Endothelial cell of umbilical vein (primary cell): Measurements from ENCODE around the gene STX8. TPM values are rescaled to one million over a fixed set of nuclear protein-coding genes. Genes with fewer than 3 reads are reported as not detected.

ENCODE experiments used
- BruUV-seq: library from RNA; stranded (reverse); fragments of 400-500 nt; replicated peaks from 2 replicates; lab custom pipeline; 2021; lab: Mats Ljungman, UMichigan
- CTCF ChIA-PET: fragments of 300-600, 350-600 bp; sonication (Branson Sonifier 250); formaldehyde crosslinking; loops from one replicate; lab custom pipeline; 2021; ENCODE audit warnings: antibody characterized with exemption, inconsistent platforms; lab: Charles Lee
- POLR2A ChIA-PET: fragments of 300-600, 350-600 bp; sonication (Branson Sonifier 250); formaldehyde crosslinking; loops from one replicate; lab custom pipeline; 2021; ENCODE audit warnings: antibody characterized with exemption, inconsistent platforms; lab: Charles Lee
- DNase-seq: peaks from one replicate; pipeline ENCODE4 v3.0.0-alpha.2; 2011; ENCODE audit warnings: low read depth, low spot score
- FAIRE-seq: peaks from 2 replicates; lab custom pipeline; 2011; peaks lifted over from hg19 to GRCh38; lab: Jason Lieb, UNC
- H2AFZ ChIP-seq: 2 replicates; pipeline ENCODE4 v1.6.0; 2012; ENCODE audit warnings: low read depth, low read length, control low read depth, inconsistent platforms
- H3K27ac ChIP-seq: 2 replicates; pipeline ENCODE4 v1.5.1; 2011; ENCODE audit warnings: low read depth, mild to moderate bottlenecking, control low read depth, low read length, moderate library complexity; ENCODE audit not compliant: insufficient read depth
- H3K27me3 ChIP-seq, 2 experiments: 2 replicates each; pipeline versions ENCODE4 v1.6.0 to v1.6.1; 2011; ENCODE audit warnings: low read length in 2 of 2, mixed read lengths in 1 of 2; ENCODE audit not compliant: control insufficient read depth in 2 of 2, insufficient read depth in 2 of 2
- H3K36me3 ChIP-seq, 2 experiments: 2 replicates in 1 of 2; 3 replicates in 1 of 2; pipeline ENCODE4 v1.5.1; 2011; ENCODE audit warnings: low read length in 2 of 2, mild to moderate bottlenecking in 1 of 2, moderate library complexity in 1 of 2; ENCODE audit not compliant: control insufficient read depth in 2 of 2, insufficient read depth in 2 of 2; ENCODE audit errors: extremely low read depth in 1 of 2
- H3K4me1 ChIP-seq: 3 replicates; pipeline ENCODE4 v1.5.1; 2011; ENCODE audit warnings: mild to moderate bottlenecking, low read length; ENCODE audit not compliant: control insufficient read depth, insufficient read depth; ENCODE audit errors: extremely low read depth
- H3K4me2 ChIP-seq: 2 replicates; pipeline ENCODE4 v1.6.1; 2011; ENCODE audit warnings: low read length, control low read depth, mixed read lengths; ENCODE audit not compliant: insufficient read depth
- H3K4me3 ChIP-seq, 3 experiments: fragments of 200-600 bp in 1 of 3; sonication (generic), shearing (Covaris generic) in 1 of 3; replicated peaks in 1 of 3; 2 replicates each; pipeline ENCODE4 v1.5.1; 2011 to 2016; ENCODE audit warnings: control low read depth in 3 of 3, low read length in 3 of 3, mild to moderate bottlenecking in 2 of 3, inconsistent platforms in 1 of 3, low read depth in 1 of 3, moderate library complexity in 1 of 3; ENCODE audit not compliant: insufficient read depth in 1 of 3
- H3K79me2 ChIP-seq: 2 replicates; pipeline ENCODE4 v1.6.0; 2012; ENCODE audit warnings: low read length, inconsistent platforms; ENCODE audit not compliant: control insufficient read depth, insufficient read depth
- H3K9ac ChIP-seq: replicated peaks from 2 replicates; pipeline ENCODE3; 2011; ENCODE audit warnings: low read length, control low read depth; ENCODE audit not compliant: insufficient read depth; ENCODE audit errors: extremely low read depth
- H3K9me1 ChIP-seq: replicated peaks from 3 replicates; pipeline ENCODE4 v1.6.0; 2011; ENCODE audit warnings: mild to moderate bottlenecking, low read length; ENCODE audit not compliant: control insufficient read depth, insufficient read depth; ENCODE audit errors: extremely low read depth
- H3K9me3 ChIP-seq: replicated peaks from 2 replicates; pipeline ENCODE4 v1.5.1; 2012; ENCODE audit warnings: low read length, inconsistent platforms; ENCODE audit not compliant: control insufficient read depth, insufficient read depth
- H4K20me1 ChIP-seq: replicated peaks from 2 replicates; pipeline ENCODE3; 2011; ENCODE audit warnings: mild to moderate bottlenecking, low read length; ENCODE audit not compliant: control insufficient read depth, insufficient read depth; ENCODE audit errors: extremely low read depth
- CTCF ChIP-seq, 2 donors: IDR thresholded peaks; 1 replicate in 1 of 2; 2 replicates in 1 of 2; pipeline ENCODE4 v1.5.1; 2011; ENCODE audit warnings: low read length in 2 of 2, mild to moderate bottlenecking in 2 of 2, moderate library complexity in 2 of 2, control low read depth in 1 of 2, inconsistent platforms in 1 of 2, low read depth in 1 of 2; ENCODE audit not compliant: insufficient read depth in 1 of 2; ENCODE audit errors: extremely low read depth in 1 of 2
- EZH2 ChIP-seq: IDR thresholded peaks from 2 replicates; pipeline ENCODE4 v1.6.1; 2012; ENCODE audit warnings: borderline replicate concordance, low read depth, mild to moderate bottlenecking, moderate library complexity, low read length, inconsistent platforms; ENCODE audit not compliant: severe bottlenecking
- FOS ChIP-seq: IDR thresholded peaks from 2 replicates; pipeline ENCODE4 v1.6.1; 2011; ENCODE audit warnings: mild to moderate bottlenecking, low read length, moderate library complexity, borderline replicate concordance; ENCODE audit not compliant: insufficient read depth
- GATA2 ChIP-seq: IDR thresholded peaks from 2 replicates; pipeline ENCODE4 v1.7.0; 2011; ENCODE audit warnings: low read depth, mild to moderate bottlenecking, moderate library complexity, mixed read lengths, low read length; ENCODE audit not compliant: insufficient read length, insufficient read depth
- JUN ChIP-seq: IDR thresholded peaks from 2 replicates; pipeline ENCODE4 v1.6.1; 2011; ENCODE audit warnings: borderline replicate concordance, low read depth; ENCODE audit not compliant: insufficient read length, insufficient read depth
- MAX ChIP-seq: IDR thresholded peaks from 2 replicates; pipeline ENCODE4 v1.6.1; 2011; ENCODE audit not compliant: insufficient read depth, insufficient read length
- MYC ChIP-seq: IDR thresholded peaks from one replicate; pipeline ENCODE4 v1.6.1; 2011; ENCODE audit warnings: mild to moderate bottlenecking, low read depth, low read length
- POLR2A ChIP-seq: IDR thresholded peaks from 2 replicates; pipeline ENCODE4 v1.6.1; 2012; ENCODE audit warnings: low read depth, mild to moderate bottlenecking, control low read depth, low read length
- POLR2AphosphoS5 ChIP-seq: IDR thresholded peaks from 2 replicates; pipeline ENCODE4 v1.6.1; 2012; ENCODE audit warnings: low read depth, mild to moderate bottlenecking, control low read depth, low read length, moderate library complexity; ENCODE audit not compliant: insufficient read depth
- dilution Hi-C: fragments of 300-500 bp; cut with MboI; formaldehyde crosslinking; loops from one replicate; pipeline ENCODE4 v1.15.0; 2019; ENCODE audit warnings: low sequenced_read_pairs; ENCODE audit not compliant: extremely low pct_ligation_motif_present
- intact Hi-C: fragments of 100-400 bp; cut with micrococcal nuclease; formaldehyde crosslinking; loops from one replicate; pipeline ENCODE4 v1.10.0; 2022
- polyA plus RNA-seq, 4 experiments: library from polyadenylated mRNA; depleted of rRNA in 3 of 4; stranded (reverse) in 3 of 4; unstranded in 1 of 4; fragments of >200 nt; gene quantifications; 2 replicates each; pipeline versions ENCODE4 v1.2.1 to v1.2.3, GENCODE V29; 2011 to 2012; ENCODE audit warnings: missing spikeins in 1 of 4
- total RNA-seq: library from RNA; stranded (reverse); gene quantifications from 2 replicates; pipeline ENCODE4 v1.2.3, GENCODE V29; 2021

The STX8 gene
- total and polyA plus RNA-seq, 2 donors (not counting 3 experiments of a cell fraction or from before 2014, with no cell fraction given): 25.9 to 67.3 TPM

- dilution Hi-C loops: no loop called here
- Histone ChIP-seq H3K4me3 (no peak overlapping the region), H3K27me3 (no peaks in the 10 kb centered on the region), H3K9ac (no peak overlapping the region), H3K79me2 (no peaks in the 10 kb centered on the region), H3K4me2 (no peak overlapping the region), H4K20me1 (no peaks in the 10 kb centered on the region), H3K9me1 (no peaks in the 10 kb centered on the region), H3K4me1 (peaks cover 13% of the 10 kb centered on the region), H3K27ac (no peak overlapping the region), H3K36me3 (no peaks in the 10 kb centered on the region), H2AFZ (peak overlapping the region; percentile 98), H3K9me3 (no peaks in the 10 kb centered on the region)
- DNase-seq (no peak), FAIRE-seq (no peak)
- ChIA-PET POLR2A (no interaction called here), CTCF (no interaction called here)
- TF ChIP-seq FOS: no peak
- no peak for TF ChIP-seq MYC
- TF ChIP-seq CTCF (IDR thresholded peaks at IDR 0.05; ENCODE audit: extremely low read depth in 1 of 2, insufficient read depth in 1 of 2, low read depth in 1 of 2, low read length in 2 of 2): no peak
- no peak for TF ChIP-seq JUN
- TF ChIP-seq POLR2A: no peak
- no peak for TF ChIP-seq GATA2
- no peak for TF ChIP-seq EZH2
- no peak for TF ChIP-seq POLR2AphosphoS5
- TF ChIP-seq MAX: no peak
- intact Hi-C loops: no loop called here
- no TSS peak for BruUV-seq
Measured at GRCh38 chr17:9238340-9239245, 337.0 kb downstream of the STX8 start.
